Loucy (cell line): ENCODE data around the gene AFF3.

ENCODE experiments used
- H2AFZ ChIP-seq: fragments of 200-600 bp; sonication (generic); 2 replicates; pipeline ENCODE4 v1.6.0; 2016; ENCODE audit warnings: antibody characterized with exemption, mild to moderate bottlenecking, low read length, moderate library complexity
- H3F3A ChIP-seq: fragments of 200-600 bp; 2 replicates; pipeline ENCODE4 v1.6.0; 2016; ENCODE audit warnings: antibody characterized with exemption, low read depth, mild to moderate bottlenecking
- H3K27me3 ChIP-seq: fragments of 200-600 bp; sonication (generic); 2 replicates; pipeline ENCODE4 v1.6.1; 2014; ENCODE audit warnings: low read length, mild to moderate bottlenecking; ENCODE audit not compliant: insufficient read depth, poor library complexity, severe bottlenecking
- H3K36me3 ChIP-seq: fragments of 200-600 bp; sonication (generic); 2 replicates; pipeline ENCODE4 v1.6.1; 2016; ENCODE audit warnings: low read length; ENCODE audit not compliant: insufficient read depth
- H3K4me1 ChIP-seq: fragments of 200-600 bp; sonication (generic); 2 replicates; pipeline ENCODE4 v1.5.1; 2014; ENCODE audit warnings: low read length, mild to moderate bottlenecking; ENCODE audit not compliant: insufficient read depth, poor library complexity, severe bottlenecking
- H3K4me2 ChIP-seq: fragments of 200-600 bp; sonication (generic); 2 replicates; pipeline ENCODE4 v1.6.0; 2014; ENCODE audit warnings: antibody characterized with exemption, low read length, low read depth, mild to moderate bottlenecking; ENCODE audit not compliant: poor library complexity, severe bottlenecking
- H3K4me3 ChIP-seq: fragments of 200-600 bp; sonication (generic); 2 replicates; pipeline ENCODE4 v1.5.1; 2014; ENCODE audit warnings: low read length, mild to moderate bottlenecking, mixed read lengths; ENCODE audit not compliant: poor library complexity, severe bottlenecking
- H3K79me2 ChIP-seq: fragments of 200-600 bp; sonication (generic); 2 replicates; pipeline ENCODE4 v1.6.1; 2014; ENCODE audit warnings: low read length; ENCODE audit not compliant: insufficient read depth
- H3K9ac ChIP-seq: fragments of 200-600 bp; sonication (generic); 2 replicates; pipeline ENCODE4 v1.6.0; 2014; ENCODE audit warnings: mild to moderate bottlenecking, low read depth, low read length, moderate library complexity; ENCODE audit not compliant: poor library complexity, severe bottlenecking
- H3K9me2 ChIP-seq: fragments of 200-600 bp; sonication (generic); replicated peaks from 2 replicates; pipeline ENCODE4 v1.6.1; 2016; ENCODE audit warnings: low read depth, low read length, mixed read lengths
- H3K9me3 ChIP-seq: fragments of 200-600 bp; sonication (generic); 2 replicates; pipeline ENCODE4 v1.6.1; 2014; ENCODE audit warnings: mild to moderate bottlenecking, antibody characterized with exemption, low read length, low read depth; ENCODE audit not compliant: insufficient read depth
- H4K20me1 ChIP-seq: fragments of 200-600 bp; sonication (generic); 2 replicates; pipeline ENCODE4 v1.6.0; 2014; ENCODE audit warnings: antibody characterized with exemption, low read length, mild to moderate bottlenecking; ENCODE audit not compliant: insufficient read depth, poor library complexity, severe bottlenecking
- CTCF ChIP-seq: fragments of 200-600 bp; sonication (generic); conservative IDR thresholded peaks from 2 replicates; pipeline ENCODE4 v1.5.1; 2014; ENCODE audit warnings: mild to moderate bottlenecking, antibody characterized with exemption, low read length
- EZH2phosphoT487 ChIP-seq: fragments of 200-600 bp; IDR thresholded peaks from 2 replicates; pipeline ENCODE4 v1.6.1; 2018; ENCODE audit warnings: antibody characterized with exemption, mild to moderate bottlenecking, moderate library complexity, borderline replicate concordance

Gene AFF3

GRCh38 chr2:99626158-99626557, 516.2 kb downstream of the AFF3 start:
- no peaks in the 10 kb centered on the region for H4K20me1 ChIP-seq
- H3F3A ChIP-seq: no peaks in the 10 kb centered on the region
- TF ChIP-seq CTCF (no peak), EZH2phosphoT487 (no peak)
- no peaks in the 10 kb centered on the region for H3K27me3 ChIP-seq
- H3K9ac ChIP-seq: no peak overlapping the region
- no peak overlapping the region for H2AFZ ChIP-seq
- no peaks in the 10 kb centered on the region for H3K9me3 ChIP-seq
- H3K36me3 ChIP-seq: no peaks in the 10 kb centered on the region
- H3K9me2 ChIP-seq: no peaks in the 10 kb centered on the region
- no peaks in the 10 kb centered on the region for H3K4me1 ChIP-seq
- no peaks in the 10 kb centered on the region for H3K79me2 ChIP-seq
- no peak overlapping the region for H3K4me3 ChIP-seq
- no peak overlapping the region for H3K4me2 ChIP-seq

DNA sequence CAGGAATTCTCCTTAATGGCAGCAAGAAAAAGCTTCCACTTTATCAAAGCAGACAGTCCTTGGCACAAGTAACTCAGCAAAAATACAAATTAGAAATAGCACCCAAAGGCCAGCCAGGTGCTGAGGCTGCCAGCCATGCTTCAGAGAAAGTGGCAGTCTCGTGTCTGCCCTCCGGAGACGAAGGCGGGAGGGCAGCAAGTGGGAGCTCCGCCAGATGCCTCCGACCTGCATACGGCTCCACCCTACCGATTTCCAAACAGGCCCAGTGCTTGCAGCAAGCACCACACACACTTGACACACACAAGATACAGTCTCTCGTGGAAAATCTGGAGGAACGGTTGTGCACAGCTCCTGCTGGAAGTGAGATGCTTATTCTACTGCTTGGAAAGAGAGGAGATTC, 517.7 kb downstream of the AFF3 start:
- Histone ChIP-seq H3K79me2 (no peaks in the 10 kb centered on the region), H3F3A (no peaks in the 10 kb centered on the region), H4K20me1 (no peaks in the 10 kb centered on the region), H2AFZ (no peak overlapping the region), H3K9ac (no peak overlapping the region), H3K4me3 (no peak overlapping the region), H3K9me2 (no peaks in the 10 kb centered on the region), H3K9me3 (no peaks in the 10 kb centered on the region), H3K27me3 (no peaks in the 10 kb centered on the region), H3K4me1 (no peaks in the 10 kb centered on the region), H3K36me3 (no peaks in the 10 kb centered on the region), H3K4me2 (no peak overlapping the region)
- TF ChIP-seq EZH2phosphoT487 (no peak), CTCF (no peak)

GRCh38 chr2:99623613-99624012, 518.8 kb downstream of the AFF3 start:
- no peak for TF ChIP-seq CTCF
- no peak for TF ChIP-seq EZH2phosphoT487
- no peak overlapping the region for H3K4me2 ChIP-seq

More at GRCh38 chr2:99623613-99624012, 518.8 kb downstream of the AFF3 start:
- no peaks in the 10 kb centered on the region for H3K79me2 ChIP-seq
- H3F3A ChIP-seq: no peaks in the 10 kb centered on the region
- no peaks in the 10 kb centered on the region for H3K4me1 ChIP-seq
- no peak overlapping the region for H3K4me3 ChIP-seq
- no peak overlapping the region for H3K9ac ChIP-seq
- H3K9me2 ChIP-seq: no peaks in the 10 kb centered on the region
- H3K36me3 ChIP-seq: no peaks in the 10 kb centered on the region
- no peaks in the 10 kb centered on the region for H4K20me1 ChIP-seq
- no peaks in the 10 kb centered on the region for H3K27me3 ChIP-seq
- no peaks in the 10 kb centered on the region for H3K9me3 ChIP-seq
- no peak overlapping the region for H2AFZ ChIP-seq
